OCI-LY3 (cell line): ENCODE results near the gene TET2.

Experiments used
- H2AFZ ChIP-seq: fragments of 200-600, 300-600 bp; shearing (Covaris generic); 2 replicates; pipeline ENCODE4 v1.6.0; 2014; ENCODE audit warnings: antibody characterized with exemption, low read depth, low read length
- H3K27ac ChIP-seq: fragments of 200-600, 300-600 bp; sonication (generic); 2 replicates; pipeline ENCODE4 v1.5.1; 2014; ENCODE audit warnings: mild to moderate bottlenecking, low read length, moderate library complexity, mixed read lengths
- H3K27me3 ChIP-seq: fragments of 200-600, 300-600 bp; sonication (generic); 2 replicates; pipeline ENCODE4 v1.6.1; 2014; ENCODE audit warnings: low read depth, low read length, mixed read lengths
- H3K36me3 ChIP-seq: fragments of 200-600, 300-600 bp; sonication (generic); replicated peaks from 2 replicates; pipeline ENCODE3; 2014; ENCODE audit warnings: low read depth, low read length, mixed read lengths
- H3K4me1 ChIP-seq: fragments of 300-600, 200-600 bp; sonication (generic); 2 replicates; pipeline ENCODE4 v1.6.1; 2014; ENCODE audit warnings: low read length, mixed read lengths
- H3K4me2 ChIP-seq: fragments of 200-600, 300-600 bp; sonication (generic); 2 replicates; pipeline ENCODE4 v1.6.1; 2014; ENCODE audit warnings: low read length, mixed read lengths
- H3K4me3 ChIP-seq: fragments of 300-600, 200-600 bp; sonication (generic); 2 replicates; pipeline ENCODE4 v1.5.1; 2014; ENCODE audit warnings: antibody characterized with exemption, mild to moderate bottlenecking, low read length, moderate library complexity
- H3K79me2 ChIP-seq: fragments of 300-600, 200-600 bp; shearing (Covaris generic); 2 replicates; pipeline ENCODE4 v1.6.1; 2014; ENCODE audit warnings: mild to moderate bottlenecking, low read length, mixed read lengths
- H3K9ac ChIP-seq: fragments of 300-600, 200-600 bp; shearing (Covaris generic); 2 replicates; pipeline ENCODE4 v1.6.0; 2014; ENCODE audit warnings: mild to moderate bottlenecking, low read length, moderate library complexity
- H3K9me3 ChIP-seq: fragments of 200-600, 300-600 bp; shearing (Covaris generic); 2 replicates; pipeline ENCODE4 v1.6.1; 2014; ENCODE audit warnings: low read length, mixed read lengths; ENCODE audit not compliant: insufficient read depth
- H4K20me1 ChIP-seq: fragments of 200-600, 300-600 bp; sonication (generic); 2 replicates; pipeline ENCODE4 v1.6.1; 2016; ENCODE audit warnings: low read length, mixed read lengths; ENCODE audit not compliant: insufficient read depth
- CTCF ChIP-seq: fragments of 200-600, 300-600 bp; sonication (generic); IDR thresholded peaks from 2 replicates; pipeline ENCODE4 v1.5.1; 2014; ENCODE audit warnings: antibody characterized with exemption, low read length, low read depth
- EZH2phosphoT487 ChIP-seq: fragments of 200-600 bp; shearing (Covaris generic); IDR thresholded peaks from 2 replicates; pipeline ENCODE4 v1.6.1; 2018; ENCODE audit warnings: antibody characterized with exemption, mixed run types, low read depth

Gene TET2

DNA sequence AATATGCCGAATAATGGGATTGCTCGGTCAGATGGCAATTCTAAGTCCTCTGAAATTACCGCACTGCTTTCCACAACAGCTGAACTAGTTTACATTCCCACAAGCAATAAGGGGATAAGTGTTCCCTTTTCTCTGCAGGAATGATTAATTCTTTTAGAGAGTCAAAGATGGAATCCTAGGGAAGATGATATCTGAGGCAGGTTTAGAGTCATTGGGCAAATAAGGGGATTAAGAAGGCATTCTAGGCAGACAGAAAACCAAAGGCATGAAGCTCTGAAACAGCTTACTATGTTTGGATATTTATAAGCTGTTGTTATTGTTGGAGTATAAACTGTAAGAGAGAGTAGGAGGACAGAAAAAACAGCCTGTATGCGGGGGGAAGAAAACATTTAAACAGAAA lies 85.7 kb downstream of the TET2 start:
- Histone ChIP-seq H3K4me2 (no peak overlapping the region), H4K20me1 (peaks cover 5% of the 10 kb centered on the region; the same call in 1 of the 2 replicates), H2AFZ (no peak overlapping the region), H3K79me2 (no peaks in the 10 kb centered on the region), H3K27me3 (no peaks in the 10 kb centered on the region), H3K4me3 (no peak overlapping the region), H3K27ac (no peak overlapping the region), H3K9ac (no peak overlapping the region), H3K4me1 (peaks cover 43% of the 10 kb centered on the region), H3K36me3 (peaks cover 18% of the 10 kb centered on the region), H3K9me3 (no peaks in the 10 kb centered on the region)
- TF ChIP-seq CTCF = no peak
- TF ChIP-seq EZH2phosphoT487 = no peak

DNA sequence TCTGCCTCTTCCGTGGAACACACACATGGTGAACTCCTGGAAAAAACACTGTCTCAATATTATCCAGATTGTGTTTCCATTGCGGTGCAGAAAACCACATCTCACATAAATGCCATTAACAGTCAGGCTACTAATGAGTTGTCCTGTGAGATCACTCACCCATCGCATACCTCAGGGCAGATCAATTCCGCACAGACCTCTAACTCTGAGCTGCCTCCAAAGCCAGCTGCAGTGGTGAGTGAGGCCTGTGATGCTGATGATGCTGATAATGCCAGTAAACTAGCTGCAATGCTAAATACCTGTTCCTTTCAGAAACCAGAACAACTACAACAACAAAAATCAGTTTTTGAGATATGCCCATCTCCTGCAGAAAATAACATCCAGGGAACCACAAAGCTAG lies 87.9 kb downstream of the TET2 start:
- Histone ChIP-seq H3K4me2 (peak overlapping the region; percentile 55), H3K4me3 (no peak overlapping the region), H2AFZ (no peak overlapping the region), H3K36me3 (peaks cover 30% of the 10 kb centered on the region), H3K4me1 (peaks cover 44% of the 10 kb centered on the region), H3K27ac (peak overlapping the region; percentile 71; the same call in 1 of the 2 replicates), H4K20me1 (peaks cover 5% of the 10 kb centered on the region; the same call in 1 of the 2 replicates), H3K9me3 (no peaks in the 10 kb centered on the region), H3K27me3 (no peaks in the 10 kb centered on the region), H3K79me2 (no peaks in the 10 kb centered on the region), H3K9ac (no peak overlapping the region)
- no peak for TF ChIP-seq EZH2phosphoT487
- no peak for TF ChIP-seq CTCF

DNA sequence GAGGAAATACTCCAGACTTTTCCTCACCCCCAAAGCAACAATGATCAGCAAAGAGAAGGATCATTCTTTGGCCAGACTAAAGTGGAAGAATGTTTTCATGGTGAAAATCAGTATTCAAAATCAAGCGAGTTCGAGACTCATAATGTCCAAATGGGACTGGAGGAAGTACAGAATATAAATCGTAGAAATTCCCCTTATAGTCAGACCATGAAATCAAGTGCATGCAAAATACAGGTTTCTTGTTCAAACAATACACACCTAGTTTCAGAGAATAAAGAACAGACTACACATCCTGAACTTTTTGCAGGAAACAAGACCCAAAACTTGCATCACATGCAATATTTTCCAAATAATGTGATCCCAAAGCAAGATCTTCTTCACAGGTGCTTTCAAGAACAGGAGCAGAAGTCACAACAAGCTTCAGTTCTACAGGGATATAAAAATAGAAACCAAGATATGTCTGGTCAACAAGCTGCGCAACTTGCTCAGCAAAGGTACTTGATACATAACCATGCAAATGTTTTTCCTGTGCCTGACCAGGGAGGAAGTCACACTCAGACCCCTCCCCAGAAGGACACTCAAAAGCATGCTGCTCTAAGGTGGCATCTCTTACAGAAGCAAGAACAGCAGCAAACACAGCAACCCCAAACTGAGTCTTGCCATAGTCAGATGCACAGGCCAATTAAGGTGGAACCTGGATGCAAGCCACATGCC lies 89.7 kb downstream of the TET2 start:
- Histone ChIP-seq H4K20me1 (peaks cover 5% of the 10 kb centered on the region; the same call in 1 of the 2 replicates), H3K4me1 (peaks cover 34% of the 10 kb centered on the region), H3K36me3 (peaks cover 34% of the 10 kb centered on the region), H3K9ac (peak overlapping the region; percentile 24; the same call in 1 of the 2 replicates), H3K27ac (peak overlapping the region; percentile 71), H3K9me3 (no peaks in the 10 kb centered on the region), H3K4me2 (peak overlapping the region; percentile 55), H3K27me3 (no peaks in the 10 kb centered on the region), H2AFZ (no peak overlapping the region), H3K79me2 (no peaks in the 10 kb centered on the region), H3K4me3 (peak overlapping the region; percentile 21)
- no peak for TF ChIP-seq EZH2phosphoT487
- TF ChIP-seq CTCF = no peak

DNA sequence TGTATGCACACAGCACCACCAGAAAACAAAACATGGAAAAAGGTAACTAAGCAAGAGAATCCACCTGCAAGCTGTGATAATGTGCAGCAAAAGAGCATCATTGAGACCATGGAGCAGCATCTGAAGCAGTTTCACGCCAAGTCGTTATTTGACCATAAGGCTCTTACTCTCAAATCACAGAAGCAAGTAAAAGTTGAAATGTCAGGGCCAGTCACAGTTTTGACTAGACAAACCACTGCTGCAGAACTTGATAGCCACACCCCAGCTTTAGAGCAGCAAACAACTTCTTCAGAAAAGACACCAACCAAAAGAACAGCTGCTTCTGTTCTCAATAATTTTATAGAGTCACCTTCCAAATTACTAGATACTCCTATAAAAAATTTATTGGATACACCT lies 90.2 kb downstream of the TET2 start:
- no peaks in the 10 kb centered on the region for H3K9me3 ChIP-seq
- no peak overlapping the region for H2AFZ ChIP-seq
- H3K27me3 ChIP-seq = no peaks in the 10 kb centered on the region
- H3K4me3 ChIP-seq = peak overlapping the region; percentile 21
- H3K27ac ChIP-seq = peak overlapping the region; percentile 71
- H3K4me2 ChIP-seq = peak overlapping the region; percentile 55
- H4K20me1 ChIP-seq = peaks cover 5% of the 10 kb centered on the region; the same call in 1 of the 2 replicates
- H3K9ac ChIP-seq = no peak overlapping the region
- H3K79me2 ChIP-seq = no peaks in the 10 kb centered on the region
- H3K4me1 ChIP-seq = peaks cover 34% of the 10 kb centered on the region
- H3K36me3 ChIP-seq = peaks cover 39% of the 10 kb centered on the region
- TF ChIP-seq EZH2phosphoT487 (no peak), CTCF (no peak)
